ENCODE data around the gene DAPL1. TPM values are rescaled to one million over a fixed set of nuclear protein-coding genes. Genes with fewer than 3 reads are reported as not detected.

DAPL1 gene
- total RNA-seq, 2 experiments from 2014 or later: not detected

GRCh38 chr2:158797963-158798700 lies 3.0 kb downstream of the DAPL1 start:
- Mint-ChIP-seq H3K9me3 (no peaks in the 10 kb centered on the region), H3K27me3 (peaks cover 24% of the 10 kb centered on the region), H3K36me3 (no peaks in the 10 kb centered on the region), H3K4me1 (peaks cover 7% of the 10 kb centered on the region), H3K4me3 (no peak overlapping the region), H3K27ac (no peak overlapping the region)
- no peak for DNase-seq

DNA sequence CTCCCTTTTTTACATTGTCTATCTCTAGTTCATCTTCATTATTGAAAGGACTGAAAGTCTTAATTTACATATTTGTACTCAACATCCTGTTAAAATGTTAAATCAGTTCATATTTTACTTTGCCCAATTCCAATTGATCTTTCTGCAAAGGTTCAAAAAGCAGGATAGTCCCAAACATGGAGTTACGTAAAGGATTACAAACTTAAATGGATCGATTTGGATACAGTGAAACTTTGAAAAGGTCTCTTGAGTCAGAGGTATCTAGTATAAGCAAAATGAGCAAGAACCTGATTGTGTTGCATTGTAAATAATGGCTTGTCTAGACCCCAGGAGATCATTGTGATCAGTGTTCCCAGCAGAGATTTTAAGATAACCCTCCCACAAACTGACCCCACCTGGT lies 4.1 kb downstream of the DAPL1 start:
- Mint-ChIP-seq H3K4me3 (no peak overlapping the region), H3K4me1 (peaks cover 7% of the 10 kb centered on the region), H3K27ac (no peak overlapping the region), H3K27me3 (peaks cover 24% of the 10 kb centered on the region), H3K9me3 (no peaks in the 10 kb centered on the region), H3K36me3 (no peaks in the 10 kb centered on the region)
- DNase-seq: no peak

GRCh38 chr2:158803506-158803905 lies 8.4 kb downstream of the DAPL1 start:
- no peaks in the 10 kb centered on the region for H3K9me3 Mint-ChIP-seq
- no peaks in the 10 kb centered on the region for H3K36me3 Mint-ChIP-seq
- H3K4me3 Mint-ChIP-seq: no peak overlapping the region
- H3K27ac Mint-ChIP-seq: no peak overlapping the region
- DNase-seq: no peak
- no peaks in the 10 kb centered on the region for H3K4me1 Mint-ChIP-seq
- peaks cover 4% of the 10 kb centered on the region for H3K27me3 Mint-ChIP-seq

DNA sequence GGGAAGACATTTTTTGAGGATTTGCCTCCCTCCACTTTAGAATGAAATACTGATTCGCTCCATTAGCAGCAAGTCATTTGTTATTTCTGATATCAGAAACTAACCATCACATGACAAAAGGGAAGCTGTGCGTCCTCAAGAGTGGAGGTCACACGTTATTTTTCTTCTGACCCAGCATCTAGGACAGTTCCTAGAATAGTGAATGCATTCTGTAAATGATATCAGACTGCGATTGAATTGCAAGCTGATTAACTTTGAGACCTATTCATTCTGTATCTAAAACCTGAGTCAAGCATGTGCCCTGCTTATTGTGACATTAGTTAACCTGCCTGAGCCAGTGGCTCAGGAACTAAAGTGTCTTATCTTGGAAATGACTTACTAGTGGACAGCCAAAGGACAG lies 10.1 kb downstream of the DAPL1 start:
- H3K4me1 Mint-ChIP-seq: no peaks in the 10 kb centered on the region
- no peaks in the 10 kb centered on the region for H3K9me3 Mint-ChIP-seq
- H3K27ac Mint-ChIP-seq: no peak overlapping the region
- DNase-seq: no peak
- no peak overlapping the region for H3K4me3 Mint-ChIP-seq
- H3K36me3 Mint-ChIP-seq: no peaks in the 10 kb centered on the region
- H3K27me3 Mint-ChIP-seq: no peaks in the 10 kb centered on the region

GRCh38 chr2:158805936-158806335 lies 10.8 kb downstream of the DAPL1 start:
- no peaks in the 10 kb centered on the region for H3K9me3 Mint-ChIP-seq
- H3K27me3 Mint-ChIP-seq: peaks cover 5% of the 10 kb centered on the region
- no peaks in the 10 kb centered on the region for H3K4me1 Mint-ChIP-seq
- DNase-seq: no peak
- H3K27ac Mint-ChIP-seq: no peak overlapping the region
- no peaks in the 10 kb centered on the region for H3K36me3 Mint-ChIP-seq
- H3K4me3 Mint-ChIP-seq: no peak overlapping the region

GRCh38 chr2:158806941-158807340 lies 11.8 kb downstream of the DAPL1 start:
- Mint-ChIP-seq H3K4me1 (no peaks in the 10 kb centered on the region), H3K36me3 (no peaks in the 10 kb centered on the region), H3K4me3 (no peak overlapping the region), H3K9me3 (no peaks in the 10 kb centered on the region), H3K27me3 (peaks cover 8% of the 10 kb centered on the region), H3K27ac (no peak overlapping the region)
- no peak for DNase-seq

DNA sequence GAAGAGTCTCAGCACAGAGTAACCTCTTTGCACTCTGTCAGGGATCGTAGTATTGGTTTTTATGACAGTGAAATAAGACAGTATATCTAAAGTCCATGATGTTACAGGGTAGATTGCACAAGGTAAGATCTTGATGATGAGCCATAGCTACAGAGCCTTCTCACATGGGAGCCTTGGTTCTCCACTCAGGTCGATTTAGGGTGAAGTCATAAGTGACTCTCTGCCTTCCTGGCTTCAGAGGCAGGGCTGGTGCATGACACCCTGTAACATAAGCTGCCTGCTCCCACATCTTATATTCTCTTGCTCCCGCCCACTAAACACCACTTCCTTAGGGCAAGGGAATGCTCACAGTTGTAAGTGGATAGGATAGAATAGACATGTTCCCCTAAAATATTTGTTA lies 13.3 kb downstream of the DAPL1 start:
- Mint-ChIP-seq H3K9me3 (no peaks in the 10 kb centered on the region), H3K4me1 (no peaks in the 10 kb centered on the region)

GRCh38 chr2:158809816-158810215 lies 14.7 kb downstream of the DAPL1 start:
- Mint-ChIP-seq H3K9me3 (no peaks in the 10 kb centered on the region), H3K36me3 (no peaks in the 10 kb centered on the region), H3K4me1 (no peaks in the 10 kb centered on the region), H3K27ac (no peak overlapping the region), H3K4me3 (no peak overlapping the region), H3K27me3 (peaks cover 12% of the 10 kb centered on the region)
- DNase-seq: no peak

More for the DNA sequence above, 13.3 kb downstream of the DAPL1 start:
- no peak overlapping the region for H3K4me3 Mint-ChIP-seq
- no peak for DNase-seq
- no peak overlapping the region for H3K27ac Mint-ChIP-seq
- no peaks in the 10 kb centered on the region for H3K36me3 Mint-ChIP-seq
- peaks cover 8% of the 10 kb centered on the region for H3K27me3 Mint-ChIP-seq

GRCh38 chr2:158810731-158811460 lies 15.8 kb downstream of the DAPL1 start:
- H3K36me3 Mint-ChIP-seq: no peaks in the 10 kb centered on the region
- H3K9me3 Mint-ChIP-seq: no peaks in the 10 kb centered on the region
- peaks cover 12% of the 10 kb centered on the region for H3K27me3 Mint-ChIP-seq
- H3K4me3 Mint-ChIP-seq: no peak overlapping the region
- H3K4me1 Mint-ChIP-seq: no peaks in the 10 kb centered on the region
- no peak overlapping the region for H3K27ac Mint-ChIP-seq
- no peak for DNase-seq

DNA sequence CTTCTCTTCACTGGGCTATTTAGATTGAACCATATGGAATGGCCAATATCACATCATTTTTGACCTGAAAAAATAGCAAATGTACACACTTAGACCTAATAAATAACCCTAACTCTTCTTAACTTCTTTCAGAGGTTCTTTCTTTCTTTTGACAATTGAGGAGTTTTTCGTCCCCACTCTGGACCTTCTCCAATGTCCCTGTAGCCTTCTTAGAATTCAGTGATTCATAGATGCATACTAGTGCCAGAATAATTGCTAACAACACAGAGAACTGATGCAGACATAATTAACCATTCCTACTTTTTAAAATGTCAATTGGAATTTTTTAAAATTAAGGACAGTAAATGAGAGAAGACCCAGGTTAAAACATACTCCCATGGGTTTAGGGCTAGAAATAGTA lies 20.0 kb downstream of the DAPL1 start:
- Mint-ChIP-seq H3K27ac (no peak overlapping the region), H3K27me3 (peaks cover 12% of the 10 kb centered on the region), H3K4me3 (no peak overlapping the region), H3K9me3 (no peaks in the 10 kb centered on the region), H3K36me3 (no peaks in the 10 kb centered on the region), H3K4me1 (no peaks in the 10 kb centered on the region)
- DNase-seq: no peak

DNA sequence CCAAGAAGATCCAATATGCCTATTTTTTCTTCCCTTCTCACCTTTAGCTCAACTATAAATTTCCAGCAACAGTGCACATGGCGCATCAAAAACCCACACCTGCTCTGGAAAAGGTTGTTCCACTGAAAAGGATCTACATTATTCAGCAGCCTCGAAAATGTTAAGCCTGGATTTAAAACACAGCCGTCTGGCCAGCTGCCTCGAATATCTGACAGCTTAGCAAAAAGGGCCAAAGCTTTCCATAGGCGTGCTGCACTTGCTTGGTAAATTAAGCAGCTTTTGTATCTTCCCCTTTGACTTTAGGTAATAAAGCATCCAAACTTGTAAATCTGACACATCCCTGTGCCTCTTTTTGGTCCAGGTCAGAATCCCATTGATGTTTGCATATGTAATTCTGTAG lies 20.5 kb downstream of the DAPL1 start:
- peaks cover 10% of the 10 kb centered on the region for H3K27me3 Mint-ChIP-seq
- no peaks in the 10 kb centered on the region for H3K9me3 Mint-ChIP-seq
- H3K27ac Mint-ChIP-seq: no peak overlapping the region
- no peaks in the 10 kb centered on the region for H3K36me3 Mint-ChIP-seq
- DNase-seq: no peak
- no peaks in the 10 kb centered on the region for H3K4me1 Mint-ChIP-seq
- H3K4me3 Mint-ChIP-seq: no peak overlapping the region

DNA sequence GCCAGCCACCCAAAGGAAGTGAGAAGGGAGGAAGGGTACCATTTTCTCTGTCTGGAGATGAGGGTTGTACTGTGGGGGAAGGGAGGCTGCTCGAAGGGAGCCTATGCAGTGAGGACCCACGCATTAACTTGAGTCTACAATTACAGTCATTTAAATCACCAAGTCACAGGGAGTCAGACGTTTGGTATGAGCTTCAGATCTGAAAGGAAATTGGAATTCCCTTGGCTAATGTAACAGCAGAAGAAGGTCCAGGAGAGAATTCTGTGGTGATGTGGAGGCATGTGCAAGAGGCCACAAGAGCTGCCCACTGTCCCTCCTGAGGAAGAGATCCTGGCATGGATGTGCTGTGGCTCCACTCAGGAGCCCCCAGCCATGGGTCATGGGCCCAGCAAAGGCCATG lies 22.5 kb downstream of the DAPL1 start:
- Mint-ChIP-seq H3K27ac (no peak overlapping the region), H3K36me3 (no peaks in the 10 kb centered on the region), H3K27me3 (peaks cover 4% of the 10 kb centered on the region), H3K4me1 (no peaks in the 10 kb centered on the region), H3K4me3 (no peak overlapping the region), H3K9me3 (no peaks in the 10 kb centered on the region)
- no peak for DNase-seq

DNA sequence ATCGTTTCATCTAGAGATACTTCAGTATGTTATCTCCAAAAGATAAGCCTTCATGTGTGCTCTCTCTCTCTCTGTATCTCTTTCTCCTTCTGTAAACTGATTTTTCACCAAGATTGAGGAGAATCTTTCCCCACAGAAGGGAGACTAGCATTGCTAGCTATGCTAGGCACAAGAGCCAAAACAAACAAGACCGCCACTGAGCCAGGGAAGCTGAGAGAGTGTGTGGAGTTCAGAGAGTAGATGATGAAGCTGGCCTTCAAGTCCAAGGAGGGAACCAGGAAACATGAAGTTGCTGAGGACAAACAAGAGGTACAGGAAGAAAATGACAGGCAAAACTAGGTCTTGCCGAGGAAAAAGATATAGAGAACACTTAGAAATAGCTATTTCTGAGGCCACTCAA lies 23.4 kb downstream of the DAPL1 start:
- DNase-seq: no peak
- Mint-ChIP-seq H3K9me3 (no peaks in the 10 kb centered on the region), H3K4me3 (no peak overlapping the region), H3K4me1 (no peaks in the 10 kb centered on the region), H3K27me3 (peaks cover 4% of the 10 kb centered on the region), H3K27ac (no peak overlapping the region), H3K36me3 (no peaks in the 10 kb centered on the region)

GRCh38 chr2:158822193-158822592 lies 27.1 kb downstream of the DAPL1 start:
- Mint-ChIP-seq H3K36me3 (no peaks in the 10 kb centered on the region), H3K9me3 (no peaks in the 10 kb centered on the region), H3K4me3 (no peak overlapping the region), H3K27ac (no peak overlapping the region), H3K4me1 (no peaks in the 10 kb centered on the region), H3K27me3 (no peaks in the 10 kb centered on the region)
- no peak for DNase-seq

DNA sequence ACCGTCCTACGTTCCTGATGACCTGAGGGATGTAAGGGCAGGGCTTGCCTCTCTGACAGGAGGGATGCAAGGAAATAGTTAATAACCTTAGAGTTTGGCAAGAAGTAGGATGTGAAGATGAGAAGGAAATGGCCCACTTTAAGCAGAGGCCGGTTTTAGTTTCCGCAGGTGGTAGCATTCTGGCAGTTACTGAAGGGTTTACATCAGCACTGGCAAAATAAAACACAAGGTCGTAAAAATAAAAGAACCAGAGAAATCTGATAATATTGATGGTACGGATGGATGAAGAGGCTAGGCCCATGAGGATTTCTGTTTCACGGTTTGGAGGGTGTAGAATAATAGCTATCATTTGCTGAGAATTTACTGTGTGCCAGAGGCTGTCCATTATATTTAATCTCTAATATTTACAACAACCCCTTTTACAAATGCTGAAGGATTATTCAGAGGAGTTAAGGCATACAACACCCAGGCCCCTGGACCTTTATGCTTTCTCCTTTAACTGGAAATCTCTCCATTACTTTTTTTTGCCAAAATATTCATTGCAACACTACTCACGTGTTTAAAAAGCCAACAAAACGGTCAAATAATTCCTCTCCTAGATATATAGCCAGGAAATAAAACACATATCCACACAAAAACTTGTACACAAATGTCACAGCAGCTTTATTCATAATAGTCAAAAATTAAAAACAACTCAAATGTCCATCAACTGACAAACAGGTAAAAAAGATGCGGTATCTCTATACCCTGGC lies 28.5 kb downstream of the DAPL1 start:
- H3K27me3 Mint-ChIP-seq: no peaks in the 10 kb centered on the region
- H3K9me3 Mint-ChIP-seq: no peaks in the 10 kb centered on the region
- H3K4me1 Mint-ChIP-seq: no peaks in the 10 kb centered on the region
- no peak overlapping the region for H3K27ac Mint-ChIP-seq
- H3K4me3 Mint-ChIP-seq: no peak overlapping the region
- DNase-seq: no peak
- H3K36me3 Mint-ChIP-seq: no peaks in the 10 kb centered on the region
